A673 (cell line): ENCODE results near the gene DCAF17. TPM values are rescaled to one million over a fixed set of nuclear protein-coding genes. Genes with fewer than 3 reads are reported as not detected.
"Not testable (repeated sequence)": the region's sequence is repeated elsewhere in the genome, so short reads cannot be mapped to it uniquely, and the experiment has no call there.

ENCODE experiments used
- BruUV-seq: library from RNA; stranded (reverse); fragments of 400-500 nt; replicated peaks from 2 replicates; lab custom pipeline; 2021; lab: Mats Ljungman, UMichigan
- CTCF ChIA-PET: fragments of 300-600 bp; sonication (Branson Sonifier 250); formaldehyde crosslinking; loops from one replicate; lab custom pipeline; 2022; ENCODE audit warnings: antibody characterized with exemption; lab: Charles Lee
- POLR2A ChIA-PET: fragments of 300-600 bp; sonication (Branson Sonifier 250); formaldehyde crosslinking; loops from one replicate; lab custom pipeline; 2022; ENCODE audit warnings: antibody characterized with exemption; ENCODE audit not compliant: low non-redundant PET; lab: Charles Lee
- DNase-seq: peaks from one replicate; pipeline ENCODE4 v3.0.0-alpha.2; 2015; ENCODE audit warnings: low spot score
- H3K27ac ChIP-seq: fragments of 200-600 bp; sonication (generic); 2 replicates; pipeline ENCODE4 v1.5.1; 2016; ENCODE audit warnings: mixed run types, low read depth, mild to moderate bottlenecking, mixed read lengths, antibody characterized with exemption, low read length; ENCODE audit not compliant: poor library complexity, severe bottlenecking
- H3K27me3 ChIP-seq: fragments of 200-600 bp; sonication (generic); replicated peaks from 2 replicates; pipeline ENCODE4 v1.6.1; 2017; ENCODE audit warnings: mixed run types, low read depth, mild to moderate bottlenecking, mixed read lengths, antibody characterized with exemption, low read length; ENCODE audit not compliant: insufficient read depth, poor library complexity
- H3K36me3 ChIP-seq: fragments of 200-600 bp; sonication (generic); 2 replicates; pipeline ENCODE4 v1.6.1; 2016; ENCODE audit warnings: mixed run types, mild to moderate bottlenecking, mixed read lengths, antibody characterized with exemption, low read length; ENCODE audit not compliant: insufficient read depth, poor library complexity, severe bottlenecking
- H3K4me1 ChIP-seq: fragments of 200-600 bp; sonication (generic); 2 replicates; pipeline ENCODE4 v1.6.1; 2017; ENCODE audit warnings: mixed run types, mild to moderate bottlenecking, mixed read lengths, antibody characterized with exemption, low read length; ENCODE audit not compliant: insufficient read depth, poor library complexity, severe bottlenecking
- H3K4me3 ChIP-seq: fragments of 200-600 bp; sonication (generic); 2 replicates; pipeline ENCODE4 v1.5.1; 2016; ENCODE audit warnings: low read depth, mixed run types, mild to moderate bottlenecking, mixed read lengths, low read length; ENCODE audit not compliant: poor library complexity, severe bottlenecking
- H3K9me3 ChIP-seq: fragments of 200-600 bp; sonication (generic); 2 replicates; pipeline ENCODE4 v1.6.1; 2016; ENCODE audit warnings: mixed run types, low read depth, mild to moderate bottlenecking, mixed read lengths, antibody characterized with exemption, low read length; ENCODE audit not compliant: poor library complexity, severe bottlenecking
- EZH2 ChIP-seq: fragments of 200-600 bp; sonication (generic); IDR thresholded peaks from 2 replicates; pipeline ENCODE4 v1.6.1; 2017; ENCODE audit warnings: borderline replicate concordance, low read depth, mild to moderate bottlenecking, mixed read lengths, antibody characterized with exemption, low read length; ENCODE audit not compliant: poor library complexity, severe bottlenecking
- intact Hi-C: fragments of 100-400 bp; cut with micrococcal nuclease; formaldehyde crosslinking; loops from one replicate; pipeline ENCODE4 v1.10.0; 2022; ENCODE audit not compliant: unreplicated experiment
- total RNA-seq: library from RNA; stranded (reverse); gene quantifications from 2 replicates; pipeline ENCODE4 v1.2.3, GENCODE V29; 2021
- TF ChIP-seq, protein P1 (sequence below): fragments of 300-800, 200-600 bp; sonication (generic); conservative IDR thresholded peaks from 2 replicates; pipeline ENCODE4 v1.5.1; 2017; ENCODE audit warnings: low read depth, mild to moderate bottlenecking, antibody characterized with exemption, low read length, moderate library complexity, mixed read lengths

Gene DCAF17
- total RNA-seq, 1 experiment from 2014 or later: 25.0 TPM

DNA sequence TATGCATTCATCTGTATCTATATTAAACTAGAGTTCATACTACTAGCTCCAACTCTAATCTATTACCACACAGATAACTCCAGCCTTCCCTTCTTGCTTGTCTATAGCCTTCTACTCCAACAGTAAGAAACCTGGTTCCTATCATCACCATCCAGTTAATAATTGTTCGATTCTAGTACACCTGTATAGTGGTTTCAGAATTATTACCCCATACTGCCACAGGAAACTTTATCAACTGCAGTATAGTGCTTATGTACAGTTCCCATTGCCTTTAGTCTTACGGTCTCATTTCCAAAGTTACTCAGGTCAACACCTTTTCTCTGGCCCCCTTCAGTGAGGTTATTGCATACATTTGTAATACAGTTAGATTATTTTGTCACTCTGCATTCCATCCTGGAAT lies 14.7 kb upstream of the DCAF17 start:
- TF ChIP-seq, protein P1, sequence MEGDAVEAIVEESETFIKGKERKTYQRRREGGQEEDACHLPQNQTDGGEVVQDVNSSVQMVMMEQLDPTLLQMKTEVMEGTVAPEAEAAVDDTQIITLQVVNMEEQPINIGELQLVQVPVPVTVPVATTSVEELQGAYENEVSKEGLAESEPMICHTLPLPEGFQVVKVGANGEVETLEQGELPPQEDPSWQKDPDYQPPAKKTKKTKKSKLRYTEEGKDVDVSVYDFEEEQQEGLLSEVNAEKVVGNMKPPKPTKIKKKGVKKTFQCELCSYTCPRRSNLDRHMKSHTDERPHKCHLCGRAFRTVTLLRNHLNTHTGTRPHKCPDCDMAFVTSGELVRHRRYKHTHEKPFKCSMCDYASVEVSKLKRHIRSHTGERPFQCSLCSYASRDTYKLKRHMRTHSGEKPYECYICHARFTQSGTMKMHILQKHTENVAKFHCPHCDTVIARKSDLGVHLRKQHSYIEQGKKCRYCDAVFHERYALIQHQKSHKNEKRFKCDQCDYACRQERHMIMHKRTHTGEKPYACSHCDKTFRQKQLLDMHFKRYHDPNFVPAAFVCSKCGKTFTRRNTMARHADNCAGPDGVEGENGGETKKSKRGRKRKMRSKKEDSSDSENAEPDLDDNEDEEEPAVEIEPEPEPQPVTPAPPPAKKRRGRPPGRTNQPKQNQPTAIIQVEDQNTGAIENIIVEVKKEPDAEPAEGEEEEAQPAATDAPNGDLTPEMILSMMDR: no peak
- TF ChIP-seq EZH2: no peak
- H3K36me3 ChIP-seq: no peaks in the 10 kb centered on the region
- no peaks in the 10 kb centered on the region for H3K4me1 ChIP-seq
- H3K9me3 ChIP-seq: peaks cover 10% of the 10 kb centered on the region
- ChIA-PET POLR2A (no interaction called here), CTCF (no interaction called here)
- no peak overlapping the region for H3K4me3 ChIP-seq
- H3K27ac ChIP-seq: no peak overlapping the region
- DNase-seq: no peak
- intact Hi-C loops: loop anchor here (5.0 kb wide), 1 partner anchor 102 kb away; no protein-coding TSS in a partner anchor
- H3K27me3 ChIP-seq: no peaks in the 10 kb centered on the region
- BruUV-seq: no TSS peak

DNA sequence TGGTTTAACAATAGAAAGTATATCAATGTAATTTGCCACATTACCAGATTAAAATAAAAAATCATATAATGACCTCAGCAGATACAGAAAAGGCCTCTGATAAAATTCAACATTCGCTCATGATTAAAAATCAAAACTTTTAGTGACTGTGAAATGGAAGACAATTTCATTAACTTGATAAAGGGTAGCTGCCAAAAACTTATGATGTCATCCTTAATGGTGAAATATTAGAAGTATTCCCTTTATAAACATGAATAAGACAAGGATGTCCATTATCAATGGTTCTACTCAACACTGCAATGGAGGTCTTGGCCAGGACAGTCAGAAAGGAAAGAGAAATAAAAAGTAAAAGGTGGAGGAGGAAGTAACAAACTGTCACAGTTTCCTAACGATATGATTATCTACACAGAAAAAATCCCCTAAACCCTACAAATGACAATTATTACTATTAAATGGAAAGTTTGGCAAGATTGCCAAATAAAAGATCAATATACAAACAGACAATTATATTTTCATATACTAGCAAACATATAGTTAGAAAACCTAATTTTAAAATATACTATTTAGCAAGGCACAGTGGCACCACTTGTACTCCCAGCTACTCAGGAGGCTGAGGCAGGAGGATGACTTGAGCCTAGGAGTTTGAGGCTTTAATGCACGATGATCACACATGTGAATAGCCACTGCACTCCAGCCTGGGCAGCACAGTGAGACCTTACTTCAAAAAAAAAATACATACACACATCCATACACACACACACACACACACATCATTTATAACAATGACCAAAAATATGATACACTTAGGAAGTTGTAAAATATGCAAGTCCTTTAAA lies 13.1 kb upstream of the DCAF17 start:
- Histone ChIP-seq H3K9me3 (peaks cover 19% of the 10 kb centered on the region), H3K4me1 (no peaks in the 10 kb centered on the region), H3K27ac (no peak overlapping the region), H3K36me3 (no peaks in the 10 kb centered on the region), H3K27me3 (no peaks in the 10 kb centered on the region), H3K4me3 (no peak overlapping the region)
- intact Hi-C loops: no loop called here
- CTCF ChIA-PET: no interaction called here
- DNase-seq: no peak
- POLR2A ChIA-PET: no interaction called here
- TF ChIP-seq, protein P1: no peak
- no peak for TF ChIP-seq EZH2
- no TSS peak for BruUV-seq

DNA sequence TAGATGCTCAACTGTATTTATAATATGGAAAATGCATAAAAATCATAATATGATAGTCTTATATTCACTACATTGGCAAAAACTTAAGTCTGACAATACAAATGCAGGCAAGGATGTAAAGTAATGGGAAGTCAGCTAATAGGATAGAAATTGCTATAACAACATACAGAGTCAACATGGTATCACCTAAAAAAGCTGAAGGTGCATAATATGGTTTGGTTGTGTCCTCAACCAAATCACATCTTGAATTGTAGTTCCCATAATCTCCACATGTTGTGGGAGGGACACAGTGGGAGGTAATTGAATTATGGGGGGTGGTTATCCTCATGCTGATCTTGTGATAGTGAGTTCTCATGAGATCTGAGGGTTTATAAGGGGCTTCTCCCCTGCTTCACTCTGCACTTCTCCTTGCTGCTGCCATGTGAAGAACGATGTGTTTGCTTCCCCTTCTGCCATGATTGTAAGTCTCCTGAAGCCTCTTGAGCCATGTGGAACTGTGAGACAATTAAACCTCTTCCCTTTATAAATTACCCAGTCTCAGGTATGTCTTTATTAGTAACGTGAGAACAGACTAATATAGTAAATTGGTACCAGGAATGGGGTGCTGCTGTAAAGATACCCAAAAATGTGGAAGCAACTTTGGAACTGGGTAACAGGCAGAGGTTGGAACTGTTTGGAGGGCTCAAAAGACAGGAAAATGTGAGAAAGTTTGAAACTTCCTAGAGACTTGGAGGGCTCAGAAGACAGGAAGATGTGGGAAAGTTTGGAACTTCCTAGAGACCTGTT lies 11.1 kb upstream of the DCAF17 start:
- POLR2A ChIA-PET, H3K4me3 ChIP-seq, intact Hi-C loops, DNase-seq, H3K27me3 ChIP-seq, CTCF ChIA-PET, H3K27ac ChIP-seq, H3K36me3 ChIP-seq, BruUV-seq, H3K4me1 ChIP-seq: not testable (repeated sequence)
- peaks cover 19% of the 10 kb centered on the region for H3K9me3 ChIP-seq
